CD8-positive, alpha-beta memory T cell (primary cell): Measurements from ENCODE around the gene CSTB. TPM values are rescaled to one million over a fixed set of nuclear protein-coding genes. Genes with fewer than 3 reads are reported as not detected.

ENCODE experiments used
- CTCF ChIA-PET: fragments of 350-600 bp; sonication (Branson Sonifier 250); formaldehyde crosslinking; loops from one replicate; lab custom pipeline; 2021; ENCODE audit warnings: antibody characterized with exemption; lab: Charles Lee
- POLR2A ChIA-PET: fragments of 350-600 bp; sonication (Branson Sonifier 250); formaldehyde crosslinking; loops from one replicate; lab custom pipeline; 2021; ENCODE audit warnings: antibody characterized with exemption; lab: Charles Lee
- DNase-seq, 5 donors: peaks; one replicate each; pipeline versions ENCODE4 v3.0.0 to v3.0.0-alpha.2; 2020 to 2022; ENCODE audit warnings: mixed read lengths in 1 of 5
- H3K27ac ChIP-seq: one replicate; pipeline ENCODE4 v1.7.0; 2013; ENCODE audit warnings: low read depth, mild to moderate bottlenecking, low read length, moderate library complexity
- H3K27me3 ChIP-seq: 2 replicates; pipeline ENCODE4 v1.7.0; 2013; ENCODE audit warnings: low read length, mild to moderate bottlenecking; ENCODE audit not compliant: insufficient read depth, poor library complexity, severe bottlenecking
- H3K36me3 ChIP-seq: 2 replicates; pipeline ENCODE4 v1.7.0; 2013; ENCODE audit warnings: mild to moderate bottlenecking, low read length, moderate library complexity; ENCODE audit not compliant: insufficient read depth
- H3K4me1 ChIP-seq: 2 replicates; pipeline ENCODE4 v1.7.0; 2013; ENCODE audit warnings: mild to moderate bottlenecking, low read length, moderate library complexity; ENCODE audit not compliant: insufficient read depth
- H3K4me3 ChIP-seq: 2 replicates; pipeline ENCODE4 v1.7.0; 2013; ENCODE audit warnings: mild to moderate bottlenecking, low read length
- H3K9me3 ChIP-seq: 2 replicates; pipeline ENCODE4 v1.7.0; 2013; ENCODE audit warnings: mild to moderate bottlenecking, low read length
- H3K27ac Mint-ChIP-seq, 8 donors: one replicate each; pipeline ENCODE4 v1.8.0; 2020 to 2021; ENCODE audit warnings: mixed read lengths in 8 of 8, mild to moderate bottlenecking in 6 of 8, inconsistent platforms in 3 of 8, moderate library complexity in 3 of 8
- H3K27me3 Mint-ChIP-seq, 2 donors: one replicate each; pipeline ENCODE4 v1.8.0; 2020 to 2021; ENCODE audit warnings: mixed read lengths in 2 of 2, mild to moderate bottlenecking in 1 of 2, moderate library complexity in 1 of 2
- H3K36me3 Mint-ChIP-seq, 3 donors: one replicate each; pipeline ENCODE4 v1.8.0; 2020 to 2021; ENCODE audit warnings: mixed read lengths in 3 of 3, inconsistent platforms in 1 of 3, mild to moderate bottlenecking in 1 of 3
- H3K4me1 Mint-ChIP-seq, 3 donors: one replicate each; pipeline ENCODE4 v1.8.0; 2020 to 2021; ENCODE audit warnings: mixed read lengths in 3 of 3, inconsistent platforms in 1 of 3, mild to moderate bottlenecking in 1 of 3
- H3K4me3 Mint-ChIP-seq, 7 donors: one replicate each; pipeline ENCODE4 v1.8.0; 2020 to 2021; ENCODE audit warnings: mixed read lengths in 7 of 7, mild to moderate bottlenecking in 6 of 7, moderate library complexity in 4 of 7, inconsistent platforms in 2 of 7
- H3K9me3 Mint-ChIP-seq, 5 donors: one replicate each; pipeline ENCODE4 v1.8.0; 2020 to 2022; ENCODE audit warnings: mixed read lengths in 5 of 5, mild to moderate bottlenecking in 3 of 5, moderate library complexity in 2 of 5, inconsistent platforms in 1 of 5
- polyA plus RNA-seq: library from polyadenylated mRNA; unstranded; fragments of 300-500 nt; fragmentation: Illumina TruSeq; gene quantifications from one replicate; pipeline ENCODE4 v1.2.3, GENCODE V29; 2021
- total RNA-seq, 2 experiments: library from RNA; stranded (reverse); gene quantifications; one replicate each; pipeline ENCODE4 v1.2.3, GENCODE V29; 2021

The CSTB gene
- total and polyA plus RNA-seq, 3 experiments from 2014 or later = 48.0 to 79.1 (median 48.4) TPM

GRCh38 chr21:43752758-43753438, 23.2 kb downstream of the CSTB start:
- no peaks in the 10 kb centered on the region for H3K4me1 Mint-ChIP-seq
- H3K36me3 Mint-ChIP-seq = peaks cover 0 to 60% (median 8%) of the 10 kb centered on the region in 3 donors
- no peak overlapping the region for H3K4me3 Mint-ChIP-seq
- Histone ChIP-seq H3K27me3 (no peaks in the 10 kb centered on the region), H3K36me3 (peaks cover 6% of the 10 kb centered on the region), H3K4me3 (no peak overlapping the region), H3K4me1 (no peaks in the 10 kb centered on the region), H3K9me3 (no peaks in the 10 kb centered on the region), H3K27ac (no peak overlapping the region)
- H3K27me3 Mint-ChIP-seq = no peaks in the 10 kb centered on the region
- H3K9me3 Mint-ChIP-seq = no peaks in the 10 kb centered on the region
- peak overlapping the region in 2 of 8 donors; percentile 32 to 38 for H3K27ac Mint-ChIP-seq
- ChIA-PET POLR2A (no interaction called here), CTCF (no interaction called here)
- DNase-seq = no peak

DNA sequence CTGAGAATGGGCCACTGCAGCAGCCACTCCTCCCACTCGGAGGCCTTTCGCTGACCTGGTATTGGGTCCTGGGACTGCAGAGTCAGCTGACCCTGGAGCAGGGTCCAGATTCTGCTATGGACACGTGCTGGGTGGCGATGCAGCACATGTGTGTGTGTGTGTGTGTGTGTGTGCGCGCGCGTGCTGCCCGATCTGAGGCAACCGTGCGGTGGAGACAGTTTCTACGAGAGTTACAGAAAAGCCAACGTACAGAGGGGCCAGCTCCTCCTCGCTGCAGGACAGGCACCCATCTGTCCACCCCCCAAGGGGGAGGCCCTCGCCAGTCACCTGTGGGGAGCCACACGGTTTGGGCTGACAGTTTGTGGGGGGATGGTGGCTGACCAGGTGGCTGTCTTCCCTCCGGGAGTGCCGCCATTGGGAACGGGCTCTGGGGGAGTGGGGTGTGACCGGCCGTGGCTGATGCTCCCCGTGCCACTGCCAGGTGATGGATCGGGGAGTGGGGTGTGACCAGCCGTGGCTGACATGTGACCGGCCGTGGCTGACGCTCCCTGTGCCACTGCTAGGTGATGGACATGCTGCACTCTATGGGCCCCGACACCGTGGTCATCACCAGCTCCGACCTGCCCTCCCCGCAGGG, 24.0 kb downstream of the CSTB start:
- Mint-ChIP-seq H3K27me3 (no peaks in the 10 kb centered on the region), H3K36me3 (peaks cover 0 to 66% (median 10%) of the 10 kb centered on the region in 3 donors), H3K4me3 (peak overlapping the region in 1 of 7 donors; percentile 81), H3K27ac (no peak overlapping the region), H3K4me1 (no peaks in the 10 kb centered on the region), H3K9me3 (no peaks in the 10 kb centered on the region)
- no peak for DNase-seq
- Histone ChIP-seq H3K27ac (no peak overlapping the region), H3K4me3 (no peak overlapping the region), H3K9me3 (no peaks in the 10 kb centered on the region), H3K36me3 (peaks cover 6% of the 10 kb centered on the region), H3K27me3 (no peaks in the 10 kb centered on the region), H3K4me1 (no peaks in the 10 kb centered on the region)
- ChIA-PET CTCF (no interaction called here), POLR2A (no interaction called here)

DNA sequence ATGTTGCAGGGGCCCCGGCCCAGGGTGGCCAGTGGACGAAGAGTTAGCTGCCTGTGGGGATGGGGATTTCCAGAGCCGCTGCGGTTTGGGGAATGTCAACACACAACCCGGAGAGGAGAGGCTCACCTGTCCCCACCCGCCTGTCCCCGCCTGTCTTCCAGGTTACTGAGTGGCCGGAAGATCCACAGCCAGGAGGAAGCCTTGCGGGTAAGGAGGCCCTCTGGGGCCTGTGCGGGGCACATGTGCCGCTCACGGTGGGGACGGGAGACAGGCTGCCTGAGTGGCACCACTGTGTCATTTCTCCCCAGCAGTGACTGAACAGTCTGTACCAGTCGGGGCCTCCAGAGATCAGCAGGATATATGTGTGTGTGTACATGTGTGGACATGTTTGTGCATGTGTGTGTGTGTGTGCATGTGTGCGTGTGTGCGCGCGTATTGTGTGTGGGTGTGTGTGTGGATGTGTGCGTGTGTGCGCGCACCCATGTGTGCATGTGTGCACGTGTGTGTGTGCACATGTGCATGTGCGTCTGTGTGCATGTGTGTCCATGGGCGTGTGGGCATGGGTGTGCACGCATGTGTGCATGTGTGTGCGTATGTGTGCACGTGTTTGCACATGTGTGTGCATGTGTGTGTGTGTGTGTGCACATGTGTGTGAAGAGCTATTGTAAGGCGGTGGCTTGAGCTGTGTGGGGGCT, 25.6 kb downstream of the CSTB start:
- ChIA-PET POLR2A (no interaction called here), CTCF (no interaction called here)
- no peak for DNase-seq
- Mint-ChIP-seq H3K36me3 (peaks cover 0 to 66% (median 13%) of the 10 kb centered on the region in 3 donors), H3K4me3 (no peak overlapping the region), H3K27ac (peak overlapping the region in 1 of 8 donors; percentile 7), H3K9me3 (no peaks in the 10 kb centered on the region), H3K4me1 (no peaks in the 10 kb centered on the region), H3K27me3 (no peaks in the 10 kb centered on the region)
- H3K27me3 ChIP-seq = no peaks in the 10 kb centered on the region
- peaks cover 6% of the 10 kb centered on the region for H3K36me3 ChIP-seq
- H3K4me3 ChIP-seq = no peak overlapping the region
- H3K4me1 ChIP-seq = no peaks in the 10 kb centered on the region
- H3K9me3 ChIP-seq = no peaks in the 10 kb centered on the region
- no peak overlapping the region for H3K27ac ChIP-seq

- no peaks in the 10 kb centered on the region for H3K4me1 ChIP-seq
- Mint-ChIP-seq H3K4me1 (no peaks in the 10 kb centered on the region), H3K27ac (peak overlapping the region in 2 of 8 donors; percentile 63 to 71), H3K9me3 (no peaks in the 10 kb centered on the region), H3K27me3 (no peaks in the 10 kb centered on the region), H3K4me3 (no peak overlapping the region), H3K36me3 (peaks cover 2 to 68% (median 16%) of the 10 kb centered on the region in 3 donors)
- H3K27me3 ChIP-seq = no peaks in the 10 kb centered on the region
- H3K4me3 ChIP-seq = no peak overlapping the region
- H3K36me3 ChIP-seq = peaks cover 7% of the 10 kb centered on the region
- H3K27ac ChIP-seq = no peak overlapping the region
- DNase-seq = no peak
- POLR2A ChIA-PET = no interaction called here
- H3K9me3 ChIP-seq = no peaks in the 10 kb centered on the region
- CTCF ChIA-PET = no interaction called here
Observed at GRCh38 chr21:43749651-43750262, 26.4 kb downstream of the CSTB start.

- H3K4me3 ChIP-seq = no peak overlapping the region
- Mint-ChIP-seq H3K27ac (no peak overlapping the region), H3K9me3 (no peaks in the 10 kb centered on the region), H3K4me1 (no peaks in the 10 kb centered on the region), H3K36me3 (peaks cover 3 to 67% (median 16%) of the 10 kb centered on the region in 3 donors), H3K4me3 (peak overlapping the region in 1 of 7 donors; percentile 59), H3K27me3 (no peaks in the 10 kb centered on the region)
- H3K27ac ChIP-seq = no peak overlapping the region
- H3K9me3 ChIP-seq = no peaks in the 10 kb centered on the region
- no peak for DNase-seq
- CTCF ChIA-PET = no interaction called here
- H3K36me3 ChIP-seq = peaks cover 4% of the 10 kb centered on the region
- no peaks in the 10 kb centered on the region for H3K4me1 ChIP-seq
- POLR2A ChIA-PET = no interaction called here
- H3K27me3 ChIP-seq = no peaks in the 10 kb centered on the region
Observed at GRCh38 chr21:43748622-43749021, 27.5 kb downstream of the CSTB start.

DNA sequence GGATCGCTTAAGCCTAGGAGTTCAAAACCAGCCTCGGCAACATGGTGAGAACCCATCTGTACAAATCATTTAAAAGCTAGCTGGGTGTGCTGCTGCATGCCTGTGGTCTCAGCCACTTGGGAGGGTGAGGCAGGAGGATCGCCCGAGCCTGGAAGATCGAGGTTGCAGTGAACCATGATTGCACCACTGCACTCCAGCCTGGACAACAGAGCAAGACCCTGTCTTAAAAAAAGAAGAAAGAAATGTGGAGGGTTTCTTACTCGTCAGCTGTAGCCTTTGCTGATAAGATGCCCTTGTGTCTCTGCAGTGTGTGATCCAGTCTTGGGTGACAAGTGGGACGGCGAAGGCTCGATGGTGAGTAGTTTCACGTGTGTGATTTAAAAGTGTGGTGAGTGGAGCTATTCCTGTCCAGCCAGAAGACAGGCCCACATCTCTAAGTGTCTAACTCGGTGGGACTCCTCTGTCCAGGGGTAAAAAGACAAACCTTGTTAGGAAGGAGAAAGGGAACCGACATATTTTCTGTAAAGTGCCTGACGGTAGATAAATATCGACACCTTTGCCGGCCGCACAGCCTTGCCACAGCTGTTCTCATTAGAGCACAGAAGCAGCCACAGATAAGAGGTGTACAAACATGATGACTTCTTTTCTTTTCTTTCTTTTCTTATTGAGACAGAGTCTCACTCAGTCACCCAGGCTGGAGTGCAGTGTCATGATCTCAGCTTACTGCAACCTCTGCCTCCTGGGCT, 30.2 kb downstream of the CSTB start:
- Histone ChIP-seq H3K4me3 (no peak overlapping the region), H3K4me1 (no peaks in the 10 kb centered on the region), H3K9me3 (no peaks in the 10 kb centered on the region), H3K27ac (no peak overlapping the region), H3K27me3 (no peaks in the 10 kb centered on the region), H3K36me3 (peaks cover 4% of the 10 kb centered on the region)
- DNase-seq = no peak
- CTCF ChIA-PET = no interaction called here
- H3K36me3 Mint-ChIP-seq = peaks cover 3 to 54% (median 14%) of the 10 kb centered on the region in 3 donors
- H3K27ac Mint-ChIP-seq = peak overlapping the region in 2 of 8 donors; percentile 32 to 64
- no peak overlapping the region for H3K4me3 Mint-ChIP-seq
- POLR2A ChIA-PET = interaction anchor here (0.6 kb wide), 1 partner anchor 1107 kb away, joined by 6 read pairs; no protein-coding TSS in a partner anchor
- H3K27me3 Mint-ChIP-seq = no peaks in the 10 kb centered on the region
- H3K4me1 Mint-ChIP-seq = no peaks in the 10 kb centered on the region
- H3K9me3 Mint-ChIP-seq = no peaks in the 10 kb centered on the region

DNA sequence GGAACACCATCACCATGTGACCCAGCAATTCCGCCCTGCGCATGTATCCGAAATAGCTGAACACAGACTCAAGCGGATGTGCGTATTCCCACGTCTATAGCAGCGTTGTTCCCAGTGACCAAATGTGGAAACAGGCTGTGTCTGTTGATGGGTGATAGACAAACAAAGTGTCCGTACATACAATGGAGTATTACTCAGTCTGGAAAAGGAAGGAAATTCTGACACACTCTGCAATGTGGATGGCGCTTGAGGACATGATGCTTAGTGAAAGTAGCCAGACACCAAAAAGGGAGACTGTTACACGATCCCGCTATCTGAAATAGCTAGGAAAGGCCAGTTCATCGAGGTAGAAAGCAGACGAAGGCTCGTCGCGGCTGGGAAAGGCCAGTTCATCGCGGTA, 31.4 kb downstream of the CSTB start:
- Mint-ChIP-seq H3K4me1 (peaks cover 0 to 6% (median 3%) of the 10 kb centered on the region in 3 donors), H3K4me3 (no peak overlapping the region), H3K36me3 (peaks cover 3 to 50% (median 9%) of the 10 kb centered on the region in 3 donors), H3K27me3 (no peaks in the 10 kb centered on the region), H3K9me3 (no peaks in the 10 kb centered on the region), H3K27ac (peak overlapping the region in 1 of 8 donors; percentile 40)
- Histone ChIP-seq H3K9me3 (no peaks in the 10 kb centered on the region), H3K4me3 (no peak overlapping the region), H3K4me1 (no peaks in the 10 kb centered on the region), H3K27ac (no peak overlapping the region), H3K36me3 (peaks cover 4% of the 10 kb centered on the region), H3K27me3 (no peaks in the 10 kb centered on the region)
- ChIA-PET POLR2A (no interaction called here), CTCF (no interaction called here)
- DNase-seq = no peak
